Nucleus accumbens (tissue), 56 donors: ENCODE data around the gene KIT.

Experiments used
- DNase-seq, 56 donors: peaks; one replicate each; lab custom pipeline; 2025; lab: John Stamatoyannopoulos, UW

KIT gene

GRCh38 chr4:54695337-54695736 lies 37.6 kb downstream of the KIT start:
- no peak for DNase-seq

- no peak for DNase-seq
Observed at GRCh38 chr4:54695788-54696187, 38.0 kb downstream of the KIT start.

- DNase-seq, result no peak
Observed at GRCh38 chr4:54696649-54697048, 38.9 kb downstream of the KIT start.

- DNase-seq, result no peak
Observed at GRCh38 chr4:54700986-54701385, 43.2 kb downstream of the KIT start.

GRCh38 chr4:54703182-54703581 lies 45.4 kb downstream of the KIT start:
- no peak for DNase-seq

GRCh38 chr4:54707406-54707805 lies 49.6 kb downstream of the KIT start:
- no peak for DNase-seq

GRCh38 chr4:54708339-54709279 lies 50.9 kb downstream of the KIT start:
- DNase-seq, result no peak

GRCh38 chr4:54709400-54709799 lies 51.6 kb downstream of the KIT start:
- DNase-seq, result no peak

GRCh38 chr4:54712206-54712605 lies 54.4 kb downstream of the KIT start:
- DNase-seq, result no peak

- no peak for DNase-seq
Observed at GRCh38 chr4:54714631-54715030, 56.9 kb downstream of the KIT start.

- no peak for DNase-seq
Observed at GRCh38 chr4:54716478-54717065, 58.8 kb downstream of the KIT start.

- DNase-seq, result peak in 21 of 56 donors; percentile 2 to 34 (median 11)
Observed at GRCh38 chr4:54717694-54718093, 59.9 kb downstream of the KIT start.

- no peak for DNase-seq
Observed at GRCh38 chr4:54719378-54719777, 61.6 kb downstream of the KIT start.

GRCh38 chr4:54723220-54723619 lies 65.5 kb downstream of the KIT start:
- DNase-seq, result no peak

GRCh38 chr4:54723820-54724219 lies 66.1 kb downstream of the KIT start:
- DNase-seq, result no peak

- no peak for DNase-seq
Observed at GRCh38 chr4:54726907-54727306, 69.2 kb downstream of the KIT start.

- DNase-seq, result no peak
Observed at GRCh38 chr4:54727346-54727745, 69.6 kb downstream of the KIT start.

- no peak for DNase-seq
Observed at GRCh38 chr4:54728368-54728767, 70.6 kb downstream of the KIT start.

GRCh38 chr4:54729256-54729655 lies 71.5 kb downstream of the KIT start:
- no peak for DNase-seq

- no peak for DNase-seq
Observed at GRCh38 chr4:54730581-54730980, 72.8 kb downstream of the KIT start.

- DNase-seq, result no peak
Observed at GRCh38 chr4:54731552-54731951, 73.8 kb downstream of the KIT start.

GRCh38 chr4:54731976-54732375 lies 74.2 kb downstream of the KIT start:
- no peak for DNase-seq
